Measurements from ENCODE around the gene RBM20. TPM values are rescaled to one million over a fixed set of nuclear protein-coding genes. Genes with fewer than 3 reads are reported as not detected.

Gene RBM20
- total and polyA plus RNA-seq, 2 experiments from 2014 or later, result 3.7 to 4.0 TPM

DNA sequence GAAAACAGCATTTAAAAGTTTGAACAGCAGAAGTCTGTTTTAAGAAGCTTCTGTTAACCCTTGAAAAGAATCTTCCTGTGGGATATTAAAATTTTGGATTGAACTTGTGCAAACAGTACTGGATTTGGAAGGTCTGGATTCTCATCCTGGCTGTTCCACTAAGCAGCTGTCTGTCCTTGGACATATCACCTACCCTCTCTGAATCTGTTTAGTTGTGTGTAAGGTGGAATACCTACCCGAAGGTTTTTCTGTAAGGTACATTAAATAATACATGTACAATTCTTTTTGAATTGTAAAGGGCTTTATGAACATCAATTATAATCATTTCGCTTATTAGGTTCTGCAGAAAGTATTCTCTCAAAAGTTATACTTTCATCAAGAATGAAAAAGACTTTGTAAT is 229.8 kb downstream of the RBM20 start:
- Histone ChIP-seq H3K9me3 (ENCODE audit: low read depth) (no peaks in the 10 kb centered on the region), H3K36me3 (replicated peaks; ENCODE audit: insufficient read depth, low read depth) (no peaks in the 10 kb centered on the region), H2AFZ (no peak overlapping the region), H4K20me1 (ENCODE audit: insufficient read depth, poor library complexity, severe bottlenecking) (peaks cover 48% of the 10 kb centered on the region), H3K27ac (peak overlapping the region; percentile 95), H3K27me3 (no peaks in the 10 kb centered on the region), H3K4me2 (peak overlapping the region; percentile 78), H3K79me2 (peaks cover 77% of the 10 kb centered on the region), H3K9me2 (replicated peaks; ENCODE audit: insufficient read depth) (no peaks in the 10 kb centered on the region), H3K4me3 (peak overlapping the region; percentile 72), H3K4me1 (ENCODE audit: insufficient read depth) (peaks cover 32% of the 10 kb centered on the region)
- DNase-seq (ENCODE audit: low spot score), result no peak
- TF ChIP-seq EZH2phosphoT487 (IDR thresholded peaks at IDR 0.05; ENCODE audit: low read depth, severe bottlenecking, unreplicated experiment), result no peak
- TF ChIP-seq, protein P1, sequence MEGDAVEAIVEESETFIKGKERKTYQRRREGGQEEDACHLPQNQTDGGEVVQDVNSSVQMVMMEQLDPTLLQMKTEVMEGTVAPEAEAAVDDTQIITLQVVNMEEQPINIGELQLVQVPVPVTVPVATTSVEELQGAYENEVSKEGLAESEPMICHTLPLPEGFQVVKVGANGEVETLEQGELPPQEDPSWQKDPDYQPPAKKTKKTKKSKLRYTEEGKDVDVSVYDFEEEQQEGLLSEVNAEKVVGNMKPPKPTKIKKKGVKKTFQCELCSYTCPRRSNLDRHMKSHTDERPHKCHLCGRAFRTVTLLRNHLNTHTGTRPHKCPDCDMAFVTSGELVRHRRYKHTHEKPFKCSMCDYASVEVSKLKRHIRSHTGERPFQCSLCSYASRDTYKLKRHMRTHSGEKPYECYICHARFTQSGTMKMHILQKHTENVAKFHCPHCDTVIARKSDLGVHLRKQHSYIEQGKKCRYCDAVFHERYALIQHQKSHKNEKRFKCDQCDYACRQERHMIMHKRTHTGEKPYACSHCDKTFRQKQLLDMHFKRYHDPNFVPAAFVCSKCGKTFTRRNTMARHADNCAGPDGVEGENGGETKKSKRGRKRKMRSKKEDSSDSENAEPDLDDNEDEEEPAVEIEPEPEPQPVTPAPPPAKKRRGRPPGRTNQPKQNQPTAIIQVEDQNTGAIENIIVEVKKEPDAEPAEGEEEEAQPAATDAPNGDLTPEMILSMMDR (IDR thresholded peaks at IDR 0.05; ENCODE audit: poor library complexity), result no peak
- TF ChIP-seq EZH2 (IDR thresholded peaks at IDR 0.05; ENCODE audit: borderline replicate concordance), result no peak
- 74% methylated on average over 2 of the region's 2 CpGs for WGBS (ENCODE audit: low lambda C conversion rate, missing lambda C conversion rate)

DNA sequence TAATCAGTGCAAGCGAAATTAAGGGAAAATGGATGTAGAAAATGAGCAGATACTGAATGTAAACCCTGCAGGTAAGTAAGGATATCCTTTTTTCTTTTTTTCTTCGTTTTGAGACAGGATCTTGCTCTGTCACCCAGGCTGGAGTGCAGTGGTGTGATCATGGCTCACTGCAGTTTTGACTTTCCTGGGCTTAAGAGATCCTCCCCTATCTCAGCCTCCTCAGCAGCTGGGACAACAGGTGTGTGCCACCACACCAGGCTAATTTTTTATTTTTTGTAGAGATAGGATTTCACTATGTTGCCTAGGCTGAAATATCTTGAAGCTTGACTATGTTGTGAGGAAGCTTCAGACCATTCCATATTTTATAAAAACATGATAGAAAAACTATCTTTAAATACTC is 231.9 kb downstream of the RBM20 start:
- WGBS (ENCODE audit: low lambda C conversion rate, missing lambda C conversion rate), result 84% methylated on average over 2 of the region's 2 CpGs
- peaks cover 34% of the 10 kb centered on the region for H3K4me1 ChIP-seq (ENCODE audit: insufficient read depth)
- H3K4me2 ChIP-seq, result peak overlapping the region; percentile 78
- H4K20me1 ChIP-seq (ENCODE audit: insufficient read depth, poor library complexity, severe bottlenecking), result peaks cover 48% of the 10 kb centered on the region
- TF ChIP-seq EZH2phosphoT487 (IDR thresholded peaks at IDR 0.05; ENCODE audit: low read depth, severe bottlenecking, unreplicated experiment) (no peak), EZH2 (IDR thresholded peaks at IDR 0.05; ENCODE audit: borderline replicate concordance) (no peak)
- TF ChIP-seq, protein P1 (IDR thresholded peaks at IDR 0.05; ENCODE audit: poor library complexity), result no peak
- no peaks in the 10 kb centered on the region for H3K36me3 ChIP-seq (replicated peaks; ENCODE audit: insufficient read depth, low read depth)
- H2AFZ ChIP-seq, result no peak overlapping the region
- DNase-seq (ENCODE audit: low spot score), result no peak
- no peak overlapping the region for H3K27ac ChIP-seq
- no peaks in the 10 kb centered on the region for H3K9me3 ChIP-seq (ENCODE audit: low read depth)
- H3K4me3 ChIP-seq, result peak overlapping the region; percentile 72
- no peaks in the 10 kb centered on the region for H3K9me2 ChIP-seq (replicated peaks; ENCODE audit: insufficient read depth)
- H3K79me2 ChIP-seq, result peaks cover 90% of the 10 kb centered on the region
- no peaks in the 10 kb centered on the region for H3K27me3 ChIP-seq

DNA sequence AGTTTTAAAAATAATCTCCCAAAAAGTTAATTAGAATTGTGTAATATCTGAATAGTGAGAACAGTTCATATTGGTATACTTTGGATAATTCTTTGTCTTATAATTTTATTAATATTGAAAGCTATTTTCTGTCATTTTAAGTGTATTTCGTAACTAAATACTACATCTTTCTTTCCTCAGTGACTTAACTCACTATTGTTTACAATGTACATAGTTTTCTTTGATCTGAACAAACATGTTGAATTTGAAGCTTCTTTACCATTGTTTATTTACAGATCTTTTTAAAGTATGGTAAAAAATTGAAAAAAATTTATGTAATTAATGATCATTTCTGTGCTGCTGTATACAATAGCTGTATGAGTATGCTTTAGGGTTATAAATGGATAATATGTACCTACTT is 232.7 kb downstream of the RBM20 start:
- H3K27me3 ChIP-seq, result no peaks in the 10 kb centered on the region
- no peaks in the 10 kb centered on the region for H3K36me3 ChIP-seq (replicated peaks; ENCODE audit: insufficient read depth, low read depth)
- TF ChIP-seq, protein P1 (IDR thresholded peaks at IDR 0.05; ENCODE audit: poor library complexity), result no peak
- TF ChIP-seq EZH2 (IDR thresholded peaks at IDR 0.05; ENCODE audit: borderline replicate concordance) (no peak), EZH2phosphoT487 (IDR thresholded peaks at IDR 0.05; ENCODE audit: low read depth, severe bottlenecking, unreplicated experiment) (no peak)
- H3K79me2 ChIP-seq, result peaks cover 97% of the 10 kb centered on the region
- WGBS (ENCODE audit: low lambda C conversion rate, missing lambda C conversion rate), result 95% methylated on average over 1 of the region's 1 CpG
- H3K4me2 ChIP-seq, result peak overlapping the region; percentile 78
- no peak overlapping the region for H2AFZ ChIP-seq
- DNase-seq (ENCODE audit: low spot score), result no peak
- H3K9me3 ChIP-seq (ENCODE audit: low read depth), result no peaks in the 10 kb centered on the region
- H3K9me2 ChIP-seq (replicated peaks; ENCODE audit: insufficient read depth), result no peaks in the 10 kb centered on the region
- no peak overlapping the region for H3K27ac ChIP-seq
- peaks cover 30% of the 10 kb centered on the region for H3K4me1 ChIP-seq (ENCODE audit: insufficient read depth)
- no peak overlapping the region for H3K4me3 ChIP-seq
- peaks cover 49% of the 10 kb centered on the region for H4K20me1 ChIP-seq (ENCODE audit: insufficient read depth, poor library complexity, severe bottlenecking)

DNA sequence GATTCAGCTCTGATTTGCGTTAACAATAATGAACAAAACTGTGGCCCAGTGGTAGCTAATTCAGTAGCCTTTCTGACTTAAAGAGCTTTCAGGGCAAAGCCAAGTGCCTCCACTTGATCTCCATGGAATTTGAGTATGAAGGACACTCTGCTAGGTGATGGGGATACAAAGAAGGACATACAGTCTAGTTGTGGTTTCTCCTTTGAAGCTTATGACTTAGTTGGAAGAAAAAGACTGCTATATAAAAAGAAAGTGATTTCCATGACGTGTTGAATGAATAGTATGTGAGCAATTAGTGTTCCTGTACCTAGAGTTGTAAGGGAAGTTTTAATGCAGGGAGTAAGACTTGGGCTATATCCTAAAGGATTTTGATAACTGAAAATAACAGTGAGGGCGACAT is 235.9 kb downstream of the RBM20 start:
- DNase-seq (ENCODE audit: low spot score), result no peak
- Histone ChIP-seq H3K4me3 (no peak overlapping the region), H3K36me3 (replicated peaks; ENCODE audit: insufficient read depth, low read depth) (no peaks in the 10 kb centered on the region), H3K27ac (peak overlapping the region; percentile 3), H3K4me1 (ENCODE audit: insufficient read depth) (peaks cover 22% of the 10 kb centered on the region), H2AFZ (no peak overlapping the region), H4K20me1 (ENCODE audit: insufficient read depth, poor library complexity, severe bottlenecking) (peaks cover 42% of the 10 kb centered on the region), H3K9me2 (replicated peaks; ENCODE audit: insufficient read depth) (no peaks in the 10 kb centered on the region), H3K9me3 (ENCODE audit: low read depth) (no peaks in the 10 kb centered on the region), H3K79me2 (peaks cover 95% of the 10 kb centered on the region), H3K27me3 (no peaks in the 10 kb centered on the region), H3K4me2 (peak overlapping the region; percentile 47)
- TF ChIP-seq EZH2 (IDR thresholded peaks at IDR 0.05; ENCODE audit: borderline replicate concordance) (no peak), EZH2phosphoT487 (IDR thresholded peaks at IDR 0.05; ENCODE audit: low read depth, severe bottlenecking, unreplicated experiment) (no peak)
- TF ChIP-seq, protein P1 (IDR thresholded peaks at IDR 0.05; ENCODE audit: poor library complexity), result no peak
- 91% methylated on average over 3 of the region's 3 CpGs for WGBS (ENCODE audit: low lambda C conversion rate, missing lambda C conversion rate)

Measured in hepatocyte (in vitro differentiated cells).